Measurements from ENCODE around the gene CLCN7. TPM values are rescaled to one million over a fixed set of nuclear protein-coding genes. Genes with fewer than 3 reads are reported as not detected.

The CLCN7 gene
- total RNA-seq, 4 donors from 2014 or later = 57.6 to 171 (median 95.0) TPM

GRCh38 chr16:1434644-1435592 is 39.9 kb downstream of the CLCN7 start:
- DNase-seq = no peak
- TF ChIP-seq EP300 (IDR thresholded peaks at IDR 0.05; ENCODE audit: low read depth) (no peak), POLR2A (IDR thresholded peaks at IDR 0.05) (no peak), CTCF (IDR thresholded peaks at IDR 0.05) (no peak), POLR2AphosphoS5 (IDR thresholded peaks at IDR 0.05) (no peak)
- intact Hi-C loops (cut with DNase I; ENCODE audit: low total_unique reads) (no loop called here), in situ Hi-C loops (cut with MboI; ENCODE audit: low pct_ligation_motif_present in 1 of 4, low pct_unique_long_range_greater_than_20kb in 1 of 4, low sequenced_read_pairs in 3 of 4) (no loop called here)
- Histone ChIP-seq H3K36me3 (no peaks in the 10 kb centered on the region), H3K4me1 (no peaks in the 10 kb centered on the region), H3K9me3 (no peaks in the 10 kb centered on the region), H3K4me3 (no peak overlapping the region), H3K27ac (no peak overlapping the region), H3K27me3 (peaks cover 15% of the 10 kb centered on the region)
- WGBS, 2 donors (ENCODE audit: low coverage in 1 of 2) = 92 to 94% methylated on average over 2 to 40 of the region's 40 CpGs

DNA sequence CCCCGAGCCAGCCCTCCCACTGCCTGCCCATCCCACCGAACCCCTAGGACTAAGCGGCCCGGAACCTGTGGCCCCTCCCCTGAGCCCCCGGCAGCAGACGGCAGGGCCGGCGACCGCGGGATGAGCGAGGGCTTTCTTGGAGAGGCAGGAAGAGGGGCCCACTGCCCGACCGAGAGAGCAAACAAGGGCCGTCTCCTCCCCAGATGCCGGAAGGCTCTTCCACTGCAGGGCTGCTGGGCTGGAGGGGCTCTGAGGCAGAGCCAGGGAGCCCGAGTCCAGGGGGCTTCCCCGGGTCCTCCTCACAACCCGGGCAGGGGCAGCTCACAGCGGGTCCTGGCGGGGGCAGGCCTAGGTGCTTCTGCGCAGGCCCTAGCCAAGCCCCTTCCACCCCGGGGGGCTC is 41.1 kb downstream of the CLCN7 start:
- no peak for DNase-seq
- TF ChIP-seq CTCF (IDR thresholded peaks at IDR 0.05) (no peak), POLR2AphosphoS5 (IDR thresholded peaks at IDR 0.05) (no peak), POLR2A (IDR thresholded peaks at IDR 0.05) (no peak), EP300 (IDR thresholded peaks at IDR 0.05; ENCODE audit: low read depth) (no peak)
- in situ Hi-C loops (cut with MboI; ENCODE audit: low pct_ligation_motif_present in 1 of 4, low pct_unique_long_range_greater_than_20kb in 1 of 4, low sequenced_read_pairs in 3 of 4) = no loop called here
- Histone ChIP-seq H3K27me3 (peaks cover 19% of the 10 kb centered on the region), H3K9me3 (no peaks in the 10 kb centered on the region), H3K27ac (no peak overlapping the region), H3K4me3 (no peak overlapping the region), H3K36me3 (no peaks in the 10 kb centered on the region), H3K4me1 (peaks cover 0 to under 1% (median 0%) of the 10 kb centered on the region in 4 donors)
- intact Hi-C loops (cut with DNase I; ENCODE audit: low total_unique reads) = no loop called here
- WGBS, 2 donors (ENCODE audit: low coverage in 1 of 2) = 54% methylated on average over 13 of the region's 22 CpGs; no CpG with 5 or more reads in 1 of the 2 donors

DNA sequence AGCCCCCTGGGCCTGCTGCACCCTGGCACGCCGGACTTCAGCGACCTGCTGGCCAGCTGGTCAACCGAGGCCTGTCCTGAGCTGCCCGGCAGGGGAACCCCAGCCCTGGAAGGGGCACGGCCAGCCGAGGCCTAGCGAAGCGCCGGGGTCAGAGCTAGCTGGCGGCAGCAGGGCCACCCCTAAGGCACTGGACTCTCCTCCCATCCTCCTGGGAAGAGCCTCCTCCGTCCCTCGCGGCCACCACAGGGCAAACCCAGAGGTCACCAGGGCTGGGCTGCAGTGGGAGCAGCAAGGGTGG is 41.6 kb downstream of the CLCN7 start:
- H3K36me3 ChIP-seq = no peaks in the 10 kb centered on the region
- peaks cover 19% of the 10 kb centered on the region for H3K27me3 ChIP-seq
- H3K4me1 ChIP-seq = peaks cover 0 to 4% (median 2%) of the 10 kb centered on the region in 4 donors
- H3K27ac ChIP-seq = no peak overlapping the region
- in situ Hi-C loops (cut with MboI; ENCODE audit: low pct_ligation_motif_present in 1 of 4, low pct_unique_long_range_greater_than_20kb in 1 of 4, low sequenced_read_pairs in 3 of 4) = no loop called here
- no peaks in the 10 kb centered on the region for H3K9me3 ChIP-seq
- WGBS, 2 donors (ENCODE audit: low coverage in 1 of 2) = 88% methylated on average over 11 of the region's 14 CpGs; no CpG with 5 or more reads in 1 of the 2 donors
- TF ChIP-seq EP300 (IDR thresholded peaks at IDR 0.05; ENCODE audit: low read depth) (no peak), CTCF (IDR thresholded peaks at IDR 0.05) (no peak), POLR2AphosphoS5 (IDR thresholded peaks at IDR 0.05) (no peak), POLR2A (IDR thresholded peaks at IDR 0.05) (no peak)
- intact Hi-C loops (cut with DNase I; ENCODE audit: low total_unique reads) = no loop called here
- no peak for DNase-seq
- no peak overlapping the region for H3K4me3 ChIP-seq

- no peaks in the 10 kb centered on the region for H3K36me3 ChIP-seq
- H3K27me3 ChIP-seq = peaks cover 19% of the 10 kb centered on the region
- no peak for DNase-seq
- no peaks in the 10 kb centered on the region for H3K9me3 ChIP-seq
- H3K27ac ChIP-seq = no peak overlapping the region
- peaks cover 0 to 4% (median 2%) of the 10 kb centered on the region in 4 donors for H3K4me1 ChIP-seq
- no peak for TF ChIP-seq POLR2A (IDR thresholded peaks at IDR 0.05)
- no peak for TF ChIP-seq EP300 (IDR thresholded peaks at IDR 0.05; ENCODE audit: low read depth)
- no peak for TF ChIP-seq CTCF (IDR thresholded peaks at IDR 0.05)
- no peak for TF ChIP-seq POLR2AphosphoS5 (IDR thresholded peaks at IDR 0.05)
- intact Hi-C loops (cut with DNase I; ENCODE audit: low total_unique reads) (no loop called here), in situ Hi-C loops (cut with MboI; ENCODE audit: low pct_ligation_motif_present in 1 of 4, low pct_unique_long_range_greater_than_20kb in 1 of 4, low sequenced_read_pairs in 3 of 4) (no loop called here)
- 50 to 88% methylated on average over 2 to 59 of the region's 63 CpGs for WGBS, 2 donors (ENCODE audit: low coverage in 1 of 2)
- H3K4me3 ChIP-seq = no peak overlapping the region
Measured at GRCh38 chr16:1432388-1433262, 42.2 kb downstream of the CLCN7 start.
